ENCODE data around the gene TTC7B. TPM values are rescaled to one million over a fixed set of nuclear protein-coding genes. Genes with fewer than 3 reads are reported as not detected.

Gene TTC7B
- polyA plus RNA-seq, 3 donors = 36.7 to 47.2 (median 42.3) TPM

DNA sequence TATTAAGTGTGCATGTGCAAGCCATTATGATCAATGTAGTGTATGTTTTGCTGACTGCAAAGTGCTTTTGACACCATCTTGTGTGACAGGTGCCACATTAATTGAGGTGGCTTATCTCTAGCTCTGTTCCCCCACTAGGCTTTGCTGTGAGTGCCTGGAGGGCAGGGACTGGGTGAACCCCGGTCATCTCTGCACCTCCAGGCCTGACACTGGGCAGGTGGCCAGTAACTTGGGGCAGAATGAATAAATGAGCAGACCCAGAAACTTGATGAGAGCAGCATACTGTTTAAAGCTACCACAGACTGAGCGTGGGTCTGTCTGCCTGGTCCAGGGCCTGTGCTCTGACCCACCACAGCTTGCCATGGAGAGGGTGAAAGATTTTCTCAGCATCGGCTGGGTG, 267.8 kb downstream of the TTC7B start:
- DNase-seq = no peak

DNA sequence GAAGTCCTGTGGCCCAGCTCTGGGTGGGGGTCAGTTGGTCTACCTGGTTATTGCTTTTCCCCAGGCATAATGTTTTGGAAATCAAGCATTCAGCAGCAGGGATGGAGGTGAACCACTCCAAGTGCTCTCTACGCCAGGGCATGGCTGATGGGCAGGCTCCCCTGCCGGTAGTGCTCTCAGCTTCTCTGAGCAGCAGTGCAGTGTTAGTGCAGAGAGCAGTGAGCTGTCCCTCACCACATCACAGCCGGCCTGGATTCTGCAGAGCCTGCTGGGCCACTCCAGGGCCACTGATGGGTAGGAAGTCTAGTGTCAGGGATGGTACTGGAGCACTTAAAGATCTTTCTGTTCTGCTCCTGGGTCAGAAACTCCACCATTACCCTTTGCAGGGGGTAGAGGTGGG, 268.3 kb downstream of the TTC7B start:
- no peak for DNase-seq

DNA sequence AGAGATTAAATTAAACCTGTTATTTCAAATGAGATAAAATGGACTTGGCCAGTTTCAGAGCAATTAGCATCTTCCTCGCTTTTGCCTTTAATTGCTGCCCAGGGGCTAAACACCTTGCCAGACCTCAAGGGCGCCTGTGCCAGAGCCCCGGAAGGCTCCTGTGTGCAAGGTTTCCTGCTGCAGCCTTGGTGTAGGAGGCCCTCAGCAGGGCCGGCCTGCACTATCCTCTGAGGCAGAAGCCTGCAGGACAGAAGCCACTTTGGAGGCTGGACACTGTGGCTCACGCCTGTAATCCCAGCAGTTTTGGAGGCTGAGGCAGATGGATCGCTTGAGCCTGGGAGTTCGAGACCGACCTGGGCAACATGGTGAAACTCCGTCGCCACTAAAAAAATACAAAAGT, 269.0 kb downstream of the TTC7B start:
- no peak for DNase-seq

DNA sequence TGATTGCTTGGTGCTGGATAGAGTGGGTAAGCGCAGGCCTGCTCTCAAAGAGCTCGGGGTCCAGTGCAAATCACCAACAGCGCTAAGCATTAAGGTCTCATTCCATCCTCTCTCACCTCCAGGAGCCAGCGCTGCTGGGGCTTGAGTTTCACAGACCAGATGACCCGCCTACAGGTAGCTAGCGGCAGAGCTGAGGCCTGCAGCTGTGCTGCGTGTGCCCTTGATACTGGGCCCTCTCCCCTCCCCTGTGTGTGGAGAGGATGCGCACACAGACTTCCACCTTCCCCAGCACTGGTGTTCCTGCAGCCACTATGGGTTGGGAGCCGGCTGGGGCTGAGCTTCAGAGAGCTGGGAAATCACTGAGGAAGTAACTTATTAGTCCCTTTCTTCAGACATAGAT, 269.5 kb downstream of the TTC7B start:
- no peak for DNase-seq

DNA sequence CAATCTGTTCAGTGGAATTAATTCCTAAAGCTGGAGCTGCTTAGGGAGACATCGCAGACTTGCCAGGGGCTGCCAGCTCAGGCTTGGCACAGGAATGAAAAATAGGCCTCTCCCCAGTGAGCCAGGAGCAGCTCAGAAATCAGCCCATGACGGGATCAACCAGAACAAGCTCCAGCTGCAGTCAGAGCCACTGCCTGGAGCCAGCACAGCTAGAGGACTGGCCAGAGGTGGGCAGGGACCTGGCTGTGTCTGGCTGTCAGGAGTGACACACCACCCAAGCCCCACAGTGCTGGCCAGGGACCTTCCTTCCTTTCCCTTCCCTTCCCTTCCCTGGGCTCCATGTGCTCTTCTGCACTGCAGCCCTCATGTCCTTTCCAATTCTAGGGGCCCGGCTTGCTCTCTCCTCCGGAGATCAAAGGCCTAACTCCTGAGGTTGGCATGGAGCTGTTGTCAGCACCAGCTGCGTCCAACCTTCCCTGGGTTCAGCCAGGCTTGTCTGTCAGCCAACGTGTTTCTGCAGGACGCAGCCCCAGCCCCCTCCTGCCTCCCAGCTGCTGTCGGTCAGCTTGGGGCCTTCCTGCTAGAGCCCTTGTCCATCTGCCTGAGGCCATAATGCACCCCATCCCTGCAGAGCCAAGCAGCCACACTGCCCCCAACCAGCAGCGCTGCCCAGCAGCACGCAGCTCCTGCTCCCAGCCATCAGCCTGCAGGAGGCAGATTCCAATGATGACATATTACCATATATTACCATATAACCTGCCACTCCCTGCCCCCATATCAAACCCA, 270.1 kb downstream of the TTC7B start:
- DNase-seq = peak; percentile 49

DNA sequence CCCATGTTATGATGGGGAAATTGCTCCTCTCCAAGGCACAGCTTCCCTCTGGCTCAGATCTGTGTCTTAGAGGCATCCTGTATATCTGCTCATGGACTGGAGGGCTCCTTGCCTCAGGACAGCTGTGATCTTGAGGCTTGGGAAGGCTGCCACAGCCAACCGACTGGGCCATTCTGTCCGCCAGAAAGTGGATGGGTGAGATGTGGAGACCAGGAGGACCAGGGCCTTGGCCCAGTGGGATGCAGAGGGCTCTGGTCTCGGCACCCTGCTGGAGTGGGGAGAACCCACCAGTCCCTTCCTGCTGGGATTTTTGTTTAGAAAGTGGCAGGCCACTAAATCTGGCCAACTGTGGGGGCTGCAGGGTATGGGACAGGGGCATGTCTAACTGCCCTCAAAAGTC, 270.8 kb downstream of the TTC7B start:
- no peak for DNase-seq

DNA sequence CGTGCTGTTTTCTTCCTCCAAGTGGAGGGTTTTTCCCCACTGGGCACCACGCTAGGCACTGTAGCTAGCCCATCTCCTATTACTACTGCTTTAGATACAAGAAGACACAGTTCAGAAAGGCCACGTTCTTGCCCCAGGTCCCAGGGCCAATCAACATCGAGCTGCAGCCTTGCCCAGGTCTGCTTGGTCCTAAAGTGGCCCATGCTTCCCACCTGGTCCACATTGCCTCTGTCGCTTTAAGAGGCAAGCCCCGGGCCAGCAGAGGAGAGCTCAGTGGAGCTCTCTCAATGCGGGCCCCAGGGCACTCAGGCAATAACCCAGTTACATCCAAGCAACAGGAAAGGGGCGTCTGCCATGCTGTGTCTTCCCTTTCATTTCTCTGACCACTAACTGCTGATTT, 271.3 kb downstream of the TTC7B start:
- no peak for DNase-seq

DNA sequence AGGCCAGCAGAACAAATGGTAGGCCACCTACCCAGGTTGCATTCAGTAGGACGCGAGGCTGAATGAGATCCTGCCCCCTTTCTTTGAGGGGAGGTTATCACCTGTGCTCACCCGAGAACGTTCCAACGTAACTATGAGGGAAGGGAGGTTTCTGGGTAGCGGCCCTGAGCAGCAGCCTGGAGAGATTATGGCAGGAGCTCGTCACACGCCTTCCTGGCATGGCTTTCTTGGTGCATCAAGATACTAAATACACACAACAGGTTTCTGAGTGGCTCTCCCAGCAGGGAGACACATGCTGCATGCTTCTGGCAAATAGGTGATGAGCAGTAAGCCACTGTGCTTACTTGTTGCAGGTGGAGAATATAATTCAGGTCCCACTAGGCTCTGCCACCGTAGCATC, 271.7 kb downstream of the TTC7B start:
- no peak for DNase-seq

DNA sequence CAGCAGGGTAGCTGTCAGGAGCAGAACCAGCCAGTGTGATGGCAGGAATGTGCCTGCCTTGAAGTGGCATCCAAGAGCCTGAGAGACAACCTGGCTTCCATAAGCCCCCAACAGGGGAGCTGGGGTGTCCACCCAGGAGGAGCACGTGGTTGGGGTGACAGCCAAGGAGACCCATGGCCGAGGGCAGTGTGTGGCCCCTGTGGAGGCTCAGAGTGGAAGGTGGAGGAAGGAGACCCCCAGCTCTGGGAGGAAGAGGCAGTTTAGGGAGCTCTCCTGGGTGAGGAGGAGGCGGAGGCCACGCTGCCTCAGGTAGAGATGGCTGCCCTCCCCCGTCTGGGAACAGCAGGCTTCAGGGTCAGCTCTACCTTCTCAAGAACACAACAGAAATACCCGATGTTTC, 272.4 kb downstream of the TTC7B start:
- no peak for DNase-seq

DNA sequence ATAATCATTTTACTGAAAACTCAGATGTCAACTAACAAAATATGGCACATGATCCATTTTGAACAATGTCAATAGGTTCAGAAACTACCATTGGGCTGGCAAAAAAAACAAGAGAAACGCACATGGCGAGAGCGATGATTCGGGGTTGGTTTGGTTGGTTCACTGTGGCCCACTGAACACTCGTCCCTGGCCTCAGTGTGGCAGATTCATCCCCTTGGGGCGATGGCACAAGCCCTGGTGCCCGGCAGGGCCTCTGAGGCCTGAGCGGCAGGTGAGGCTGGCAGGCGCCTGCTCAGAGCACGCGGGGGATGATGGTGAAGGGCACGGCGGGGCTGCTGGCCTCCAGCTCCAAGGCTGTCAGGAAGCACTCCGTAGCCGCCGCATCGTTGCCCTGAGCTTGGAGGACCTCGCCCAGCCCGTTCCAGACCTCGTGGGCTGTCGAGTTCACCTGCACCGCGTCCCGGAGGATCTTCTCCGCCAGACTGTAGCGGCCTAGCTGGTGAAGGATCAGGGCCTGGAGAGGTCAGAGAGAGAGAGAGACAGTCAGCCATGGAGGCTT, 275.1 kb downstream of the TTC7B start:
- DNase-seq = no peak

DNA sequence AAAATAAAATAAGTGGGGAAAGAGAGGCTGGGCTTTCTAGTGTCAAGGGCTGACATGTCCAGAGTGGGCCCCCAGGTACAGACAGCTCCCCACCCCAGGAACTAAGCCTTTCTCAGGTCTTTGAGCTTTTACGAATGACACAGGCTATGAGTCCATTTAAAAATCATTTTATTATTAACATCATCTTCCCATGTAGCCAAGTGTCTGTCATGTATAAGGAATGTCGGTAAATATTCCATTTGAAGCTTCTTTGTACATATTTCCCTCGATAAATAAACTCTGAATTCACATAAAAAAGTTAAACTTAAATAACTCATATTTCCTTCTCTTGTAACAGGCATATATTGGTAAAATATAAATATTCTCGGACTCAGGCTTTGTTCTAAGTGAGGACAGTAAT, 275.8 kb downstream of the TTC7B start:
- no peak for DNase-seq

DNA sequence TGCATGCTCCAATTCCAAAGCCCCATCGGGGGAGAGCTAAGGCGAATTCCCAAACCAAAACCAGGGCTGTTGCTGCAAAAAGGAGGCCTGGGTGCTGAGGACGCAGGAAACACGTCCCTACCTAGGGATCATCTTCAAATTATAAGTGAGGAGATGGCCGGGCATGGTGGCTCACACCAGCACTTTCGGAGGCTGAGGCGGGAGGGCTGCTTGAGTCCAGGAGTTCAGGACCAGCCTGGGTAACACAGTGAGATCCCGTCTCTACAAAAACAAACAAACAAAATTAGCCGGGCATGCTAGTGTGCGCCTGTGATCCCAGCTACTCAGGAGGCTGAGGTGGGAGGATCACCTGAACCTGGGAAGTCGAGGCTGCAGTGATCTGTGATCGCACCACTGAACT, 276.2 kb downstream of the TTC7B start:
- no peak for DNase-seq

DNA sequence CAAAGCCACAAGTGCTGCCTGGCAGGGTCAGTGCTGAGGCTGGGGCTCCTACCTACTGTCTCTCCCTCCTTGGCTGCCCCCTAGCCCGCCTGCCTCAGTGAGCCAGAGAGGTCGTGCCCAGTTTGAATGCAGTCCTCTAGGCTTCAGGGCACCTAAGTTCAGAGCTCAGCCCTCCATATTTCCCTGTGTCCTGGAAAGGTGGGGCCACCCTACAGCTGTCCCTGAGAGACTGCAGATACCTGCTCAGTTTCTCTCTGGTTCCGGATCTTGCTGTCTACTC, 276.8 kb downstream of the TTC7B start:
- no peak for DNase-seq

DNA sequence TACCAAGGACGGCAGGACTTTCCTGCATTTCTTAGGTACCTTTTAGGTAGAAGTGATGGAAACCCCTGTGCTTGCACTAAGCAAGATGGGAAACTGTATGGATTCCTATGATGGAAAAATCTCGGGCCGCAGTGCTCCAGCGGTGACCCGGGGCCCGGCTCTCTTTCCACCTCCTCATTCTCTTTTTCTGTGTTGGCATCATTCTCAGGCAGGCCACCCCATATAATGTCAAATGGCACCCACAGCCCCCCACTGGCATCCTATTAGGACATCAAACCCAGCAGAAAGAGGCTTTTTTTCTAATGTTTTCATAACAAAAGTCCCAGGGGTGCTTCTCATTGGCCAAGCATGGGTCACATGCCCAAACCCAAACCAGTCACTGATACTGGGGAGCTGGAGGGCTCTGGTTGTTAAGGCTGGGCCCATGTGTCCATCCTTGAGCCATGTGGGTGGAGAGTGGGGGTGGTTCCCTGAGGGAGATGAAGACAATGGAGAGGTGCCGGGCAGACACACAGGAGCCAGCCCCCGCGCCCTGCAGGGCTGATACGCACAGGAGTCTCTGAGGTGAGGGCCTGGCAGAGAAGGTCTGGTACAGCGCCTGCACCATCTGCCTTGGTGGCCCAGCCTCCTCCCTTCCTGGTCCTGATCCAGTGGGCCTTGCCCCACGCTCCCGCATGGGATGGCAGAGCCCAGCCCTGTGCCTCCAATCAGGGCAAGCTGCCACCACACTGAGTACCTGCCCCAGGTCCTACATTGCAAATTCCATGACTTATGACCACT, 277.3 kb downstream of the TTC7B start:
- DNase-seq = no peak

DNA sequence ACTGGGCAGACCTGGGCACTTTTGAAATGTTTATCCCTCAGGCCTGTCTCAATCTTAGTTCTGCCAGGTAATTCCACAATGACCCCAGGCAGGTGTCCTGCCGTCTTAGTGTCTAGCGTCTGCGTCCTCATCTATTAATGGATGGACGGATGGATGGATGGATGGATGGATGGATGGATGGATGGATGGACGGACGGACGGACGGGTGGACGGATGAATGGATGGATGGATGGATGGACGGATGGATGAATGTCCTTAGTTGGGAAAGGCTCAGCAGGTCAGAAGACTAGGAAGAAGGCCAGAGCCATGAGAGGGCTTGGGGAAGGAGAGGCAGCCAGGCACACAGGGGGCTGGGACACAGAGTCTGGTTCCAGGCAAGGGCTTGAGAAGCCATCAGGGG, 278.1 kb downstream of the TTC7B start:
- no peak for DNase-seq

DNA sequence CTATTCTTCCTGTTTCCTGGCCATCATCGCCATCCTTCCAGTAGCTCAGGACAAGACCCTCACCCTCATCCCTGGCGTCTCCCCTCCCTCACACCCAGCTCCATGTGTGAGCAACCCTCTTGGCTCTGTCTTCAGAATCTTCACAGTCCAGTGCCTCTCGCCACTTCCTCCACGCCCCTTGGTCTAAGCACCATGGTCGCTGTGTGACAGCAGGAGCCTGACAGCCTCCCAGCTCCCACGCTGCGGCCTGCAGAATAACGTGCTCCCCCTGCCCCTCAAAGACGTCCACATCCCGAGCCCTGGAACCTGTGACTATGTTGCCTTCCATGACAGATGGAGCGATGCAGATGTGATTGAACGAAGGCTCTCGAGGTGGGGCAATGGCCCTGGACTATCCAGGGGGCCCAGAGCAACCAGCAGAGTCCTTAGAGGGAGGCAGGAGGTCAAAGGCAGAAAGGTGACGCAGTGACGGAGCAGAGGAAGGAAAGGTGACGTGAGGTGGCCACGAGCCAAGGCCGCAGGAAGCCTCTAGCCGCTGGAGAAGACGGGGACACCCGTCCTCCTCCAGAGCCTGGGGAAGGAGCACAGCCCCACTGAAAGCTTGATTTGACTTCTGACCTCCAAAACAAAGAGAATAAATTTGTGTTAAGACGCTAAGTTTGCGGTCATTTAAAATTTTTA, 279.6 kb downstream of the TTC7B start:
- DNase-seq = no peak

DNA sequence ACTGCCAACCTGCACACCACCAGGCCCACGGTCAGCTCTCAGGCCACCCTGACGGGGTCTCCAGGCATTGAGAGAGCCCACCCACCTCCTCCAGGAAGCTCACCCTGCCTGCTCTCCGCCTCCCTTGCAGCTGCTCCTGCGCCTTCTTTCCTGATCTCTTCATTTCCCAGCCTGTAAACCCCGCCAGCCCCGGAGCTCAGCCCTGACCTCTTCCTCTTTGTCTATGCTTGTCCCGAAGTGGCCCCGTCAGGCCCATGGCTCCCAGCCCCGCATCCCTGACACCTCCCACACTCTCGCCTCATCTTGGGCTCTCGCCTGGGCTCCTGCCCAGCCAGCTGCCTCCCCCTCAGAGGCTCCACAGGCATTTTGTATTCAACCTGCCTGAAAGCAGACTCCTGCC, 280.1 kb downstream of the TTC7B start:
- DNase-seq = no peak

DNA sequence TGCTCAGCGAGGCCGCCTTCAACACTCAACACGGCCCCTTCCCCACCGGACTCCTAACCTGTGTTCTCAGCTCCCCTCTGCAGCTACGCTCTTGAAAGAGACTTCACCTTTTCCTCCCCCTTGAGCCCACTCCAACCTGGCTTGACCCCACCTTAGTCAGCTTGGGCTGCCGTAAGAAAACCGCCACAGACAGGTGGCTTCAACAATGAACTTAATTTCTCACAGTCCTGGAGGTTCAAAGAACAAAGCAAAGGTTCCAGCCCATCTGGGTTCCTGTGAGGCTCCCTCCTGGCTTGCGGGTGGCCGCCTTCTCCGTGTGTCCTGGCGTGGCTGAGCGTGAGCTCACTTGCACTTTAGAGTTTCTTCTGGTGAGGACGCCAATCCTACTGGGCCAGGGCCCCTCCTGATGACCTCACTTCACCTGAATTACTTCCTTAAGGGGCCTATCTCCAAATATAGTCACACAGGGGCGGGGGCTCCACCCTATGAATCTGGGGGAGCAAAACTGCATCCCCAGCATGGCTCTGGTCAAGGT, 280.6 kb downstream of the TTC7B start:
- DNase-seq = no peak

DNA sequence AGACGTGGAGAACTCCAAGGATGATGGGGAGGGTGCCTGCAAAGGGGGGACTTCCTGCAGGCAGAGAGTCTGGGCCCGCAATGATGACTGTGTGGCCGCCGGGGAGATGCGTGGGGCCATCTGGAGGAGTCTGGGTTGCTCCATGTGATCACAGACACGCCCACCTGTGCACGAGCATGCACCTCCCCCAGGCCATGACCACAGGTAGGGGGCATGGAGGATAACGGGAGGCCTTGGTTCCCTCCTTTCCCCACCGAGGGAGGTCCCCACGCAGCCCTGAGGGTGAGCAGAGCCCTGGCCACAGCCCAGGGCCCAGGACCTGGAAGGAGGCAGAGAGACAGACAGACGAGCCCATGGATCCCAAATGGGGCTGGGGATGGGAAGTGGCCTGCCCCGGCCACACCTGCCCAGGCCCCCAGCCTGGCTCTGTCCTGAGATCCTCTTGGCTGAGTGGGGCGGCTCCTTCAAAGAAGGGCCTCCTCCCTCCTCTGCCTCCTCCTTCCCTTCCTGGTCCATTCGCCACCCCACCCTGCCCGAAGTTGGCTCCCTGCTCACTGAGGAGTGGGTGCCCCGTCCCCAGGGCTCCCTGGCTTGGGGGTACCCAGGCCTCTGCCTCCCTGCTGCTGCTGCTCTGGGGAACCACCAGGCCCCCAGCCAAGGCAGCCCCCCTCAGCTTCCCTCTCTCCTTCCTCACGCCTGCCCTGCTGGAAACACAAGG, 281.2 kb downstream of the TTC7B start:
- no peak for DNase-seq

DNA sequence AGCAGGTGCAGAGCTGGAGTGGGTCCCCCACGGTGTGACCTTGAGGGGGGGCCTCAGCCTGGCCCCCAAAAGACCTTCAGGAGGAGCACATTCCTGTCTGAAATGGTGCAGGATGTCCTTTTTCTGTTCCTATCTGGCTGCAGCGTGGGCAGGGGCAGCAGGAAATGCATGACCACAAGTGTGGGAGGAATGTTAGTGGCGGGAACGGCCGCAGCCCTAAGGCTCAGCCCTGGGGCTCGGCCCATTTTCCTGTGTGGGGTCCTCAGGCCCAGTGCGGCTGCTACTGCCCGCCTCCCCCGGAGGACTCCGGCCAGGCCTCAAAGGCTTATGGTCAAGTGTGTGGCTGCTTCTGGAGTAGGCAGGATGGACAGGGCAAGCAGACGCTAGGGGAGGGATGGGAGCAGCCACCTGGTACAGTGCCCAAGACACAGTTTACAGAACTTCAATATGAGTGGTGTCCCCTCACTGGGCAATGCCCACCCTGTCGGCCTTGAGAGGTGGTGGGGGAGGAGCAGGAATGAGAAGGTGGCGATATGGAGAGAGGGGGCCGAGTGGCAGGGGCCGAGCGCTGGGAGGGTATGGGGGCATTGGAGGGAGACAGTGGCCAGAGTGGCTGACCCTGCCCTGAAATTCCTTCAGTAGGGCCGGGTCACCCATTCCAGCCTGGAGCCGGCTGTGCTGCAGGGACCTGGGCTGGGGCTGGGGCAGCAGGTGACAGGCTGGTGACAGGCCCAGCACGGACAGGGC, 282.0 kb downstream of the TTC7B start:
- DNase-seq = no peak

DNA sequence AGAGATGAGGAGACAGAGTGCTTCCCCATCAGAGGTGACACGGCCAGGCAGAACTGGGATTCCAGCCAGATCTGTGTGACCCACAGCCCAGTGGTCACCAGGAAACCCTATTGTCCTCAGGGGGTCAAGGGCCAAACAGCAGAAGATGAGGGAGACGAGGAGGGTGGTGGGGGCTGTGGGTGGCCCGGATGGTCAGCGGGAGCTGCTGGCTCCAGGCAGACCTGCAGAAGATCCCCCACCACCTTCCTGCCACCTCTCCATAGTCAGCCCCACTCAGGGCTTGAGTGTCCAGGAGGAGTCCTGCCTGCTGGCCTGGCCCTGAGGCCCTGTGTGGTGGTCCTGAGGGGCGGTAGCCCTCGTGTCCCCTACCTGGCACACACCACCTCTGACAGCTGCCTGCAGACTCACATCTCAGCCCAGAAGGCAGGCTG, 282.6 kb downstream of the TTC7B start:
- DNase-seq = no peak
